Caco-2 (cell line): ENCODE results near the gene JPH3. TPM values are rescaled to one million over a fixed set of nuclear protein-coding genes. Genes with fewer than 3 reads are reported as not detected.
"Not testable (repeated sequence)": the region's sequence is repeated elsewhere in the genome, so short reads cannot be mapped to it uniquely, and the experiment has no call there.

Experiments used
- BruUV-seq: library from RNA; stranded (reverse); fragments of 400-500 nt; replicated peaks from 2 replicates; lab custom pipeline; 2021; lab: Mats Ljungman, UMichigan
- CTCF ChIA-PET: fragments of 300-600 bp; sonication (Branson Sonifier 250); formaldehyde crosslinking; loops from one replicate; lab custom pipeline; 2022; ENCODE audit warnings: antibody characterized with exemption; lab: Charles Lee
- POLR2A ChIA-PET: fragments of 300-600 bp; sonication (Branson Sonifier 250); formaldehyde crosslinking; loops from one replicate; lab custom pipeline; 2022; ENCODE audit warnings: antibody characterized with exemption; lab: Charles Lee
- DNase-seq, 2 experiments: peaks; one replicate each; pipeline versions ENCODE4 v3.0.0 to v3.0.0-alpha.2; 2020 to 2022
- H3K27me3 ChIP-seq: replicated peaks from 2 replicates; pipeline ENCODE4 v1.6.0; 2011; ENCODE audit warnings: low read length; ENCODE audit not compliant: control insufficient read depth, insufficient read depth
- H3K36me3 ChIP-seq: 2 replicates; pipeline ENCODE4 v1.5.1; 2011; ENCODE audit warnings: low read length; ENCODE audit not compliant: control insufficient read depth, insufficient read depth
- H3K4me1 ChIP-seq: fragments of 250-450 bp; sonication (Bioruptor Pico); 2 replicates; pipeline ENCODE4 v1.5.1; 2020; ENCODE audit warnings: mild to moderate bottlenecking
- H3K4me3 ChIP-seq: 2 replicates; pipeline ENCODE4 v1.5.1; 2011; ENCODE audit warnings: low read depth, mild to moderate bottlenecking, control low read depth, low read length
- H3K9me3 ChIP-seq: fragments of 250-450 bp; sonication (Bioruptor Pico); 2 replicates; pipeline ENCODE4 v1.5.1; 2020; ENCODE audit warnings: mild to moderate bottlenecking, moderate library complexity
- H3K27ac Mint-ChIP-seq: one replicate; pipeline ENCODE4 v1.8.0; 2022; ENCODE audit warnings: mixed read lengths; ENCODE audit not compliant: unreplicated experiment
- H3K27me3 Mint-ChIP-seq: one replicate; pipeline ENCODE4 v1.8.0; 2022; ENCODE audit warnings: mixed read lengths; ENCODE audit not compliant: insufficient read depth, unreplicated experiment
- H3K36me3 Mint-ChIP-seq: one replicate; pipeline ENCODE4 v1.8.0; 2022; ENCODE audit warnings: mild to moderate bottlenecking, mixed read lengths; ENCODE audit not compliant: insufficient read depth, unreplicated experiment
- H3K4me1 Mint-ChIP-seq: one replicate; pipeline ENCODE4 v1.8.0; 2022; ENCODE audit warnings: low read depth, mixed read lengths; ENCODE audit not compliant: unreplicated experiment
- H3K4me3 Mint-ChIP-seq: one replicate; pipeline ENCODE4 v1.8.0; 2022; ENCODE audit warnings: mild to moderate bottlenecking, moderate library complexity, mixed read lengths; ENCODE audit not compliant: unreplicated experiment
- H3K9me3 Mint-ChIP-seq: one replicate; pipeline ENCODE4 v1.8.0; 2022; ENCODE audit warnings: mixed read lengths; ENCODE audit not compliant: unreplicated experiment
- CTCF ChIP-seq, 2 experiments: fragments of 200-600 bp in 1 of 2; IDR thresholded peaks; 1 replicate in 1 of 2; 2 replicates in 1 of 2; pipeline versions ENCODE4 v1.5.1 to v1.8.0; 2011 to 2022; ENCODE audit warnings: antibody characterized with exemption in 1 of 2, control low read depth in 1 of 2, inconsistent platforms in 1 of 2, low read depth in 1 of 2, low read length in 1 of 2, mild to moderate bottlenecking in 1 of 2, moderate library complexity in 1 of 2; ENCODE audit not compliant: insufficient read depth in 1 of 2, severe bottlenecking in 1 of 2, unreplicated experiment in 1 of 2
- intact Hi-C: fragments of 100-400 bp; cut with micrococcal nuclease; formaldehyde crosslinking; loops from one replicate; pipeline ENCODE4 v1.10.0; 2022; ENCODE audit not compliant: unreplicated experiment
- total RNA-seq: library from RNA; stranded (reverse); gene quantifications from 2 replicates; pipeline ENCODE4 v1.2.3, GENCODE V29; 2022

The JPH3 gene
- total RNA-seq, 1 experiment from 2014 or later, result 4.8 TPM

- Histone ChIP-seq H3K4me1 (peaks cover 9% of the 10 kb centered on the region; the same call in 1 of the 2 replicates), H3K9me3 (no peaks in the 10 kb centered on the region; the same call in 1 of the 2 replicates), H3K4me3 (no peak overlapping the region), H3K27me3 (no peaks in the 10 kb centered on the region), H3K36me3 (no peaks in the 10 kb centered on the region)
- no peaks in the 10 kb centered on the region for H3K9me3 Mint-ChIP-seq
- CTCF ChIA-PET, result interaction anchor here (0.6 to 3.5 kb wide), 5 partner anchors 15 to 865 kb away, joined by 3 to 45 read pairs (median 4); no protein-coding TSS in a partner anchor
- H3K4me3 Mint-ChIP-seq, result no peak overlapping the region
- H3K27ac Mint-ChIP-seq, result no peak overlapping the region
- POLR2A ChIA-PET, result no interaction called here
- TF ChIP-seq CTCF (IDR thresholded peaks at IDR 0.05; ENCODE audit: insufficient read depth in 1 of 2, low read depth in 1 of 2, low read length in 1 of 2, severe bottlenecking in 1 of 2, unreplicated experiment in 1 of 2), result no peak
- DNase-seq, result no peak
- no peaks in the 10 kb centered on the region for H3K4me1 Mint-ChIP-seq
- H3K36me3 Mint-ChIP-seq, result no peaks in the 10 kb centered on the region
- intact Hi-C loops, result loop anchor here (5.0 to 10.0 kb wide), 2 partner anchors 81 to 158 kb away; partner anchors contain the start of gene ZCCHC14
- H3K27me3 Mint-ChIP-seq, result no peaks in the 10 kb centered on the region
- no TSS peak for BruUV-seq
These were observed 29.3 kb upstream of the JPH3 start for GRCh38 chr16:87572959-87573358.

GRCh38 chr16:87575027-87575804 lies 27.1 kb upstream of the JPH3 start:
- Histone ChIP-seq H3K9me3 (no peaks in the 10 kb centered on the region), H3K27me3 (no peaks in the 10 kb centered on the region), H3K4me1 (peaks cover 9% of the 10 kb centered on the region; the same call in 1 of the 2 replicates), H3K4me3 (no peak overlapping the region), H3K36me3 (no peaks in the 10 kb centered on the region)
- Mint-ChIP-seq H3K9me3 (no peaks in the 10 kb centered on the region), H3K4me1 (no peaks in the 10 kb centered on the region), H3K36me3 (no peaks in the 10 kb centered on the region), H3K27ac (no peak overlapping the region), H3K4me3 (no peak overlapping the region), H3K27me3 (peaks cover 4% of the 10 kb centered on the region)
- DNase-seq, result peak in 1 of 2 experiments; percentile 55
- no TSS peak for BruUV-seq
- POLR2A ChIA-PET, result no interaction called here
- CTCF ChIA-PET, result interaction anchor here (0.5 to 1.1 kb wide), 2 partner anchors 60 to 113 kb away, joined by 3 read pairs; no protein-coding TSS in a partner anchor
- peak in 1 of 2 experiments; percentile 39 for TF ChIP-seq CTCF (IDR thresholded peaks at IDR 0.05; ENCODE audit: insufficient read depth in 1 of 2, low read depth in 1 of 2, low read length in 1 of 2, severe bottlenecking in 1 of 2, unreplicated experiment in 1 of 2)
- intact Hi-C loops, result loop anchor here (1.0 to 10.0 kb wide), 2 partner anchors 13 to 160 kb away; no protein-coding TSS in a partner anchor

GRCh38 chr16:87576171-87576570 lies 26.1 kb upstream of the JPH3 start:
- no peaks in the 10 kb centered on the region for H3K9me3 ChIP-seq
- Mint-ChIP-seq H3K36me3 (no peaks in the 10 kb centered on the region), H3K4me3 (no peak overlapping the region), H3K9me3 (no peaks in the 10 kb centered on the region), H3K27me3 (peaks cover 4% of the 10 kb centered on the region), H3K4me1 (no peaks in the 10 kb centered on the region), H3K27ac (no peak overlapping the region)
- intact Hi-C loops, result loop anchor here (10.0 kb wide), 1 partner anchor 161 kb away; no protein-coding TSS in a partner anchor
- ChIA-PET POLR2A (no interaction called here), CTCF (no interaction called here)
- BruUV-seq, result no TSS peak
- H3K36me3 ChIP-seq, result no peaks in the 10 kb centered on the region
- H3K4me1 ChIP-seq, result peaks cover 6% of the 10 kb centered on the region
- no peaks in the 10 kb centered on the region for H3K27me3 ChIP-seq
- no peak overlapping the region for H3K4me3 ChIP-seq
- no peak for DNase-seq
- no peak for TF ChIP-seq CTCF (IDR thresholded peaks at IDR 0.05; ENCODE audit: insufficient read depth in 1 of 2, low read depth in 1 of 2, low read length in 1 of 2, severe bottlenecking in 1 of 2, unreplicated experiment in 1 of 2)

GRCh38 chr16:87578142-87578930 lies 24.0 kb upstream of the JPH3 start:
- POLR2A ChIA-PET, H3K27ac Mint-ChIP-seq, H3K9me3 Mint-ChIP-seq, H3K4me3 ChIP-seq, H3K9me3 ChIP-seq, H3K36me3 ChIP-seq, H3K27me3 Mint-ChIP-seq, H3K4me1 Mint-ChIP-seq, BruUV-seq, H3K4me3 Mint-ChIP-seq, DNase-seq, H3K36me3 Mint-ChIP-seq, H3K27me3 ChIP-seq: not testable (repeated sequence)
- peaks cover 15% of the 10 kb centered on the region for H3K4me1 ChIP-seq
- CTCF ChIA-PET, result interaction anchor here (1.0 to 1.4 kb wide), 2 partner anchors 58 to 116 kb away, joined by 3 to 5 read pairs; no protein-coding TSS in a partner anchor
- intact Hi-C loops, result loop anchor here (10.0 kb wide), 1 partner anchor 164 kb away; no protein-coding TSS in a partner anchor
